Subcutaneous adipose tissue (tissue), 4 donors: ENCODE measurements around the gene KNDC1. TPM values are rescaled to one million over a fixed set of nuclear protein-coding genes. Genes with fewer than 3 reads are reported as not detected.

Experiments used
- CTCF ChIP-seq: fragments of 450-650 bp; IDR thresholded peaks from one replicate; pipeline ENCODE4 v1.5.1; 2016; ENCODE audit warnings: low read depth, mild to moderate bottlenecking, control low read depth, antibody characterized with exemption, moderate library complexity
- total RNA-seq, 4 donors: library from RNA; depleted of rRNA; stranded (reverse); fragments of >200 nt; gene quantifications; one replicate each; pipeline ENCODE4 v1.1.0, GENCODE V29; 2016

The KNDC1 gene
- total RNA-seq, 4 donors from 2014 or later, result not detected

GRCh38 chr10:133122171-133122935 lies 37.7 kb upstream of the KNDC1 start:
- TF ChIP-seq CTCF, result no peak

- TF ChIP-seq CTCF, result no peak
Observed at GRCh38 chr10:133123050-133123745, 36.8 kb upstream of the KNDC1 start.

GRCh38 chr10:133123746-133124356 lies 36.2 kb upstream of the KNDC1 start:
- TF ChIP-seq CTCF, result no peak

GRCh38 chr10:133124357-133125211 lies 35.4 kb upstream of the KNDC1 start:
- no peak for TF ChIP-seq CTCF

GRCh38 chr10:133125901-133126300 lies 34.1 kb upstream of the KNDC1 start:
- no peak for TF ChIP-seq CTCF

- no peak for TF ChIP-seq CTCF
Observed at GRCh38 chr10:133126431-133127290, 33.4 kb upstream of the KNDC1 start.
